Mucosa of stomach (tissue), 1 donor: Measurements from ENCODE around the gene SLC35E2B.

Source experiments
- H3K27me3 ChIP-seq: one replicate; pipeline ENCODE4 v1.7.0; 2013; ENCODE audit warnings: mild to moderate bottlenecking, low read length; ENCODE audit not compliant: control insufficient read depth, insufficient read depth
- H3K36me3 ChIP-seq: one replicate; pipeline ENCODE4 v1.7.0; 2013; ENCODE audit warnings: low read length; ENCODE audit not compliant: control insufficient read depth, insufficient read depth
- H3K4me1 ChIP-seq: one replicate; pipeline ENCODE4 v1.7.0; 2013; ENCODE audit warnings: mild to moderate bottlenecking, low read length; ENCODE audit not compliant: control insufficient read depth, insufficient read depth
- H3K4me3 ChIP-seq: one replicate; pipeline ENCODE4 v1.7.0; 2013; ENCODE audit warnings: low read length
- H3K9ac ChIP-seq: one replicate; pipeline ENCODE4 v1.7.0; 2013; ENCODE audit warnings: mild to moderate bottlenecking, low read length, moderate library complexity
- H3K9me3 ChIP-seq: one replicate; pipeline ENCODE4 v1.7.0; 2013; ENCODE audit warnings: mild to moderate bottlenecking, low read length, moderate library complexity; ENCODE audit not compliant: control insufficient read depth
- donor health status: Pancreatic carcinoma.

Gene SLC35E2B

GRCh38 chr1:1614204-1614953, 78.2 kb downstream of the SLC35E2B start:
- Histone ChIP-seq H3K9me3 (no peaks in the 10 kb centered on the region), H3K4me3 (peak overlapping the region; percentile 74), H3K36me3 (no peaks in the 10 kb centered on the region), H3K9ac (peak overlapping the region; percentile 95), H3K4me1 (peaks cover 27% of the 10 kb centered on the region), H3K27me3 (no peaks in the 10 kb centered on the region)

- Histone ChIP-seq H3K4me3 (peak overlapping the region; percentile 74), H3K9ac (no peak overlapping the region)
Measured at GRCh38 chr1:1613509-1614082, 79.0 kb downstream of the SLC35E2B start.

GRCh38 chr1:1612104-1612400, 80.5 kb downstream of the SLC35E2B start:
- H3K4me1 ChIP-seq = peaks cover 22% of the 10 kb centered on the region
- H3K27me3 ChIP-seq = no peaks in the 10 kb centered on the region
- no peak overlapping the region for H3K9ac ChIP-seq
- no peaks in the 10 kb centered on the region for H3K36me3 ChIP-seq
- no peak overlapping the region for H3K4me3 ChIP-seq
- H3K9me3 ChIP-seq = no peaks in the 10 kb centered on the region

More at GRCh38 chr1:1613509-1614082, 79.0 kb downstream of the SLC35E2B start:
- H3K27me3 ChIP-seq = no peaks in the 10 kb centered on the region
- no peaks in the 10 kb centered on the region for H3K9me3 ChIP-seq
- H3K36me3 ChIP-seq = no peaks in the 10 kb centered on the region
- peaks cover 27% of the 10 kb centered on the region for H3K4me1 ChIP-seq

- H3K9ac ChIP-seq = no peak overlapping the region
- H3K4me3 ChIP-seq = no peak overlapping the region
- no peaks in the 10 kb centered on the region for H3K36me3 ChIP-seq
- H3K27me3 ChIP-seq = no peaks in the 10 kb centered on the region
- H3K4me1 ChIP-seq = peaks cover 15% of the 10 kb centered on the region
- H3K9me3 ChIP-seq = no peaks in the 10 kb centered on the region
Measured at GRCh38 chr1:1610796-1611195, 81.8 kb downstream of the SLC35E2B start.

- H3K9ac ChIP-seq = no peak overlapping the region
- no peaks in the 10 kb centered on the region for H3K36me3 ChIP-seq
- H3K9me3 ChIP-seq = no peaks in the 10 kb centered on the region
- H3K4me3 ChIP-seq = no peak overlapping the region
- H3K4me1 ChIP-seq = peaks cover 14% of the 10 kb centered on the region
- H3K27me3 ChIP-seq = no peaks in the 10 kb centered on the region
Measured at GRCh38 chr1:1609822-1610485, 82.6 kb downstream of the SLC35E2B start.
